Pancreas (tissue), 10 donors: Measurements from ENCODE around the gene PDE2A. TPM values are rescaled to one million over a fixed set of nuclear protein-coding genes. Genes with fewer than 3 reads are reported as not detected.

Source experiments
- ATAC-seq, 4 donors: fragments of 200-7000 bp; cut with Tn5 transposase; one replicate each; pipeline versions ENCODE4 v1.8.0 to v1.9.1; 2020; ENCODE audit warnings: mild to moderate bottlenecking in 4 of 4, moderate library complexity in 4 of 4
- DNase-seq, 6 donors: peaks; one replicate each; pipeline ENCODE4 v3.0.0-alpha.2; 2020
- FAIRE-seq: peaks from 2 replicates; lab custom pipeline; 2012; peaks lifted over from hg19 to GRCh38; lab: Jason Lieb, UNC
- H3K27ac ChIP-seq, 4 donors: fragments of 200-600 bp; sonication (generic); 1 replicate in 3 of 4; 2 replicates in 1 of 4; pipeline versions ENCODE4 v1.5.0 to v1.8.0; 2020
- H3K27me3 ChIP-seq, 4 donors: fragments of 200-600 bp; one replicate each; pipeline ENCODE4 v1.8.0; 2021
- H3K36me3 ChIP-seq, 3 donors: fragments of 200-600 bp; sonication (generic) in 1 of 3; one replicate each; pipeline versions ENCODE4 v1.5.0 to v1.8.0; 2020 to 2021
- H3K4me1 ChIP-seq, 3 donors: fragments of 200-600 bp; one replicate each; pipeline ENCODE4 v1.8.0; 2021
- H3K4me3 ChIP-seq, 4 donors: fragments of 200-600 bp; sonication (generic) in 2 of 4; one replicate each; pipeline versions ENCODE4 v1.5.0 to v1.8.0; 2020 to 2021
- H3K9me3 ChIP-seq, 4 donors: fragments of 200-600 bp; one replicate each; pipeline ENCODE4 v1.8.0; 2021
- WGBS, 2 donors: extraction: QIAGEN DNeasy Blood & Tissue Kit; methylation state at CpG; one replicate each; pipeline ENCODE4 v1.1.7; 2013; 5-methylcytosine and 5-hydroxymethylcytosine counted together
- intact Hi-C, 3 donors: fragments of 100-400 bp; cut with DNase I; formaldehyde crosslinking; loops; one replicate each; pipeline versions ENCODE4 v1.11.1 to v1.14.2; 2022
- polyA plus RNA-seq, 2 donors: library from polyadenylated mRNA; stranded (reverse); fragments of 200-250 nt; gene quantifications; one replicate each; pipeline ENCODE4 v1.2.3, GENCODE V29; 2013
- total RNA-seq, 6 donors: library from RNA; stranded (reverse); fragmentation: NEBNext Ultra II Directional in 4 of 6; extraction: Animal tissue kit (Norgen Biotek cat#: 25700) in 4 of 6; gene quantifications; one replicate each; pipeline versions ENCODE4 v1.2.1 to v1.2.4, GENCODE V29; 2021 to 2023
- TF ChIP-seq, protein P1 (sequence below), 4 donors: fragments of 200-600 bp; sonication (generic) in 3 of 4; IDR thresholded peaks; one replicate each; pipeline versions ENCODE4 v1.5.0 to v1.8.0; 2021; ENCODE audit warnings: antibody characterized with exemption in 4 of 4
- donor health status: healthy with polysubstance abuse.
- donor health status: DM: no; HTN: no; CAD: no; lungs with moderate emphysema.
- donor health status: DM: no; HTN: no; CAD: no.
- donor health status: control.
- donor health status: control.
- donor health status: Bipolar disorder and iron deficiency.
- donor health status: DM: yes; HTN: yes; CAD: no.
- donor health status: DM: no; HTN: no; CAD: no.
- donor health status: DM: no; HTN: no; CAD: no.
- donor health status: DM: yes; HTN: yes; CAD: no.

The PDE2A gene
- total and polyA plus RNA-seq, 8 donors, result 2.1 to 16.3 (median 4.1) TPM

DNA sequence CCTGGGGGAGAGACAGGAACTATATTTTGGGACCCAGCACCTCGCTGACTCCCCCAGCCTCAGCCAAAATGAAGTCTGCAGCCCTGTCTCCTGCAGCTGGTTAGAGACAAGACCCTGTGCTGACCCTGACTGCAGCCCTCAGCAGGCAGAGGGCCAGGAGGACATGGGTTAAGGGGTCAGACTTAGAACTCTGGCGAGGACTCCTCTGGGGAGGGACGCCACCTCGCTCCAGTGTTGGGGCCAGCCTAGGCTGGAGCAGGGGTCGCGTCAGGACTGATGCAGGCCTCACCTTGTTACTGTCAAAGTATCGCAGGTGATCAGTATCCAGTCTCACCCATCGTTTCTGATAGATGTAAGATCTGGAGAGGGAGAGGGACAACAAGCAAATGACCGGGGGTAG lies 36.9 kb upstream of the PDE2A start:
- Histone ChIP-seq H3K9me3 (no peaks in the 10 kb centered on the region), H3K27me3 (no peaks in the 10 kb centered on the region), H3K36me3 (peaks cover 0 to 46% (median 5%) of the 10 kb centered on the region in 3 donors), H3K4me1 (no peaks in the 10 kb centered on the region), H3K27ac (no peak overlapping the region), H3K4me3 (no peak overlapping the region)
- TF ChIP-seq, protein P1, sequence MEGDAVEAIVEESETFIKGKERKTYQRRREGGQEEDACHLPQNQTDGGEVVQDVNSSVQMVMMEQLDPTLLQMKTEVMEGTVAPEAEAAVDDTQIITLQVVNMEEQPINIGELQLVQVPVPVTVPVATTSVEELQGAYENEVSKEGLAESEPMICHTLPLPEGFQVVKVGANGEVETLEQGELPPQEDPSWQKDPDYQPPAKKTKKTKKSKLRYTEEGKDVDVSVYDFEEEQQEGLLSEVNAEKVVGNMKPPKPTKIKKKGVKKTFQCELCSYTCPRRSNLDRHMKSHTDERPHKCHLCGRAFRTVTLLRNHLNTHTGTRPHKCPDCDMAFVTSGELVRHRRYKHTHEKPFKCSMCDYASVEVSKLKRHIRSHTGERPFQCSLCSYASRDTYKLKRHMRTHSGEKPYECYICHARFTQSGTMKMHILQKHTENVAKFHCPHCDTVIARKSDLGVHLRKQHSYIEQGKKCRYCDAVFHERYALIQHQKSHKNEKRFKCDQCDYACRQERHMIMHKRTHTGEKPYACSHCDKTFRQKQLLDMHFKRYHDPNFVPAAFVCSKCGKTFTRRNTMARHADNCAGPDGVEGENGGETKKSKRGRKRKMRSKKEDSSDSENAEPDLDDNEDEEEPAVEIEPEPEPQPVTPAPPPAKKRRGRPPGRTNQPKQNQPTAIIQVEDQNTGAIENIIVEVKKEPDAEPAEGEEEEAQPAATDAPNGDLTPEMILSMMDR (IDR thresholded peaks at IDR 0.05), result no peak
- WGBS, 2 donors, result 91 to 93% methylated on average over 9 of the region's 9 CpGs
- no peak for ATAC-seq
- DNase-seq, result peak in 1 of 6 donors; percentile 30
- no peak for FAIRE-seq
- intact Hi-C loops, result no loop called here

- no peaks in the 10 kb centered on the region for H3K4me1 ChIP-seq
- no peak for FAIRE-seq
- WGBS, 2 donors, result 93 to 94% methylated on average over 8 to 11 of the region's 11 CpGs
- no peak for ATAC-seq
- no peaks in the 10 kb centered on the region for H3K27me3 ChIP-seq
- no peak overlapping the region for H3K4me3 ChIP-seq
- TF ChIP-seq, protein P1 (IDR thresholded peaks at IDR 0.05), result no peak
- no peak overlapping the region for H3K27ac ChIP-seq
- DNase-seq, result peak in 1 of 6 donors; percentile 52
- intact Hi-C loops, result no loop called here
- H3K9me3 ChIP-seq, result no peaks in the 10 kb centered on the region
- H3K36me3 ChIP-seq, result peaks cover 0 to 54% (median 5%) of the 10 kb centered on the region in 3 donors
Observed at GRCh38 chr11:72710278-72710677, 36.1 kb upstream of the PDE2A start.

DNA sequence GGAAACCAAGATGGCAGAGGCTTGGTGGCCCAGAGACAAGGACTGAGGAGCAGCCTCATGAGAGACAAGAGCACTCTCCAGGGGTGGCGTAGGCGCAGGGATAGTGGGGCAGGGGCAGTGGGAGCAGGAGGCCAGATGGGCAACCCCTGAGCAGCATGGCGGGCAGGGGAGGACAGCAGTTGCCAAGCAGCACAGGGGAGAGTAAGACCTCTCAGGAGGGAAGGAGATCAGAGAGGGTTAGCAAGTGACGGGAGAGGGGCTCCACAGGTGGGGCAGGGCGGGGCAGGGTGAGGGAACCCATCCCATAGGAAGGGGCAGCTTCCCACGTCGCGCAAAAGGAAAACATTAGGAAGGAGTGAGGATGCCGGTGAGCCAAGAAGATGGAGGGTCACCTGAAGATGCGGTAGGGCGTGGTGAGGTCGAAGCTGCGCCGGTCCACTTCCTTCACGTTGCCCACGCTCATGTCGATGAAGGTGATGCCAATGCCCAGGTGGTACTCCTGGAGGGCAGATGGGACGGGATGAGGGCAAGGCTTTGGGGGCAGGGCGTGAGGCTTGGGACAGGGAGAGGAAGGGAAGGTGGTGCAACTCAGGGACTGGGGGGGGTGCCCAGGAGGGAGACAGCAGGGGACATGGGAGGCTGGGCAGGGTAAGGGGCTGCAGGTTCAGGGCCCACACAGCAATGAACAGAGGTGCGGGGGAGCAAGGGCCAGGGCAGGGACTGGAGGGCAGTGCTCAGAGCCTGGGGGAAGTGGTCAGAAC lies 35.4 kb upstream of the PDE2A start:
- Histone ChIP-seq H3K27me3 (no peaks in the 10 kb centered on the region), H3K27ac (no peak overlapping the region), H3K36me3 (peaks cover 0 to 60% (median 5%) of the 10 kb centered on the region in 3 donors), H3K4me1 (no peaks in the 10 kb centered on the region), H3K9me3 (no peaks in the 10 kb centered on the region), H3K4me3 (no peak overlapping the region)
- ATAC-seq, result no peak
- intact Hi-C loops, result no loop called here
- peak in 1 of 6 donors; percentile 58 for DNase-seq
- TF ChIP-seq, protein P1 (IDR thresholded peaks at IDR 0.05), result no peak
- no peak for FAIRE-seq
- 97% methylated on average over 20 of the region's 20 CpGs for WGBS, 2 donors

DNA sequence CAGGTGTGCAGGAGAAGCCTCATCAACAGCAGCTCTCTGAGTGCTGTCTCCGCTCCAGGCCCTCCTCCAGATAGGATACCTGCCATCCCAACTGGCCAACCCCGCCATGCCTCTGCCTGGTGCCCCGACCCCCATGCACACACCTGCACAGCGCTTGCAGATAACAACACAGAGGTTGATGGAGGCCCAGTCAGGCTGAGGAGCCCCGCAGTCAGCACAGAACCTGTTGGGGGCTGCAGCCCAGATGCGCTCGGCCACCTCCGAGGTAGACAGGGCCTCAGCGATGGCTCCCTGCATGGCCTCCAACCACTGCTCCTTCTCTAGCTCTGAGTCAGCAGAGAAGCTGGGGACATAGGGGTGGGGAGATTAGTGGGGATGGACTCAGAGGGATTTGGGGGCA lies 32.8 kb upstream of the PDE2A start:
- Histone ChIP-seq H3K27me3 (no peaks in the 10 kb centered on the region), H3K36me3 (peaks cover 0 to 70% (median 5%) of the 10 kb centered on the region in 3 donors), H3K27ac (no peak overlapping the region), H3K4me1 (no peaks in the 10 kb centered on the region), H3K9me3 (no peaks in the 10 kb centered on the region), H3K4me3 (no peak overlapping the region)
- WGBS, 2 donors, result 95 to 97% methylated on average over 9 of the region's 9 CpGs
- DNase-seq (no peak), FAIRE-seq (no peak), ATAC-seq (no peak)
- TF ChIP-seq, protein P1 (IDR thresholded peaks at IDR 0.05), result no peak
- intact Hi-C loops, result no loop called here

GRCh38 chr11:72706579-72706978 lies 32.4 kb upstream of the PDE2A start:
- WGBS, 2 donors, result 90 to 98% methylated on average over 5 of the region's 5 CpGs

More at GRCh38 chr11:72706579-72706978, 32.4 kb upstream of the PDE2A start:
- Histone ChIP-seq H3K9me3 (no peaks in the 10 kb centered on the region), H3K4me1 (no peaks in the 10 kb centered on the region), H3K27ac (no peak overlapping the region), H3K4me3 (no peak overlapping the region), H3K27me3 (no peaks in the 10 kb centered on the region), H3K36me3 (peaks cover 0 to 71% (median 5%) of the 10 kb centered on the region in 3 donors)
- TF ChIP-seq, protein P1 (IDR thresholded peaks at IDR 0.05), result no peak
- FAIRE-seq (no peak), ATAC-seq (no peak), DNase-seq (no peak)
- intact Hi-C loops, result no loop called here
